ENCODE measurements around the gene PLEKHB2.
"Not testable (repeated sequence)": the region's sequence is repeated elsewhere in the genome, so short reads cannot be mapped to it uniquely, and the experiment has no call there.

Gene PLEKHB2

GRCh38 chr2:131113566-131114227 is 8.6 kb downstream of the PLEKHB2 start:
- FAIRE-seq = no peak
- DNase-seq (ENCODE audit: insufficient read length, low spot score) = no peak
- TF ChIP-seq SPI1 (IDR thresholded peaks at IDR 0.05; ENCODE audit: low read depth, low read length) (no peak), POLR2A (IDR thresholded peaks at IDR 0.05; ENCODE audit: low read depth, low read length) (no peak), POLR2AphosphoS5 (IDR thresholded peaks at IDR 0.05; ENCODE audit: low read depth, low read length) (no peak), PAX5 (IDR thresholded peaks at IDR 0.05; ENCODE audit: insufficient read depth, low read length, severe bottlenecking) (no peak)

- not testable (repeated sequence) for DNase-seq (ENCODE audit: insufficient read length, low spot score); FAIRE-seq
These were observed 9.8 kb downstream of the PLEKHB2 start for GRCh38 chr2:131114950-131115349.

- FAIRE-seq (no peak), DNase-seq (ENCODE audit: insufficient read length, low spot score) (no peak)
- no peak for TF ChIP-seq TAF1 (IDR thresholded peaks at IDR 0.05; ENCODE audit: low read depth, low read length)
- TF ChIP-seq POU2F2 (IDR thresholded peaks at IDR 0.05; ENCODE audit: low read depth, low read length) = no peak
- no peak for TF ChIP-seq SPI1 (IDR thresholded peaks at IDR 0.05; ENCODE audit: low read depth, low read length)
- TF ChIP-seq PAX5 (IDR thresholded peaks at IDR 0.05; ENCODE audit: insufficient read depth, low read length, severe bottlenecking) = no peak
These were observed 10.6 kb downstream of the PLEKHB2 start for GRCh38 chr2:131115752-131116151.

DNA sequence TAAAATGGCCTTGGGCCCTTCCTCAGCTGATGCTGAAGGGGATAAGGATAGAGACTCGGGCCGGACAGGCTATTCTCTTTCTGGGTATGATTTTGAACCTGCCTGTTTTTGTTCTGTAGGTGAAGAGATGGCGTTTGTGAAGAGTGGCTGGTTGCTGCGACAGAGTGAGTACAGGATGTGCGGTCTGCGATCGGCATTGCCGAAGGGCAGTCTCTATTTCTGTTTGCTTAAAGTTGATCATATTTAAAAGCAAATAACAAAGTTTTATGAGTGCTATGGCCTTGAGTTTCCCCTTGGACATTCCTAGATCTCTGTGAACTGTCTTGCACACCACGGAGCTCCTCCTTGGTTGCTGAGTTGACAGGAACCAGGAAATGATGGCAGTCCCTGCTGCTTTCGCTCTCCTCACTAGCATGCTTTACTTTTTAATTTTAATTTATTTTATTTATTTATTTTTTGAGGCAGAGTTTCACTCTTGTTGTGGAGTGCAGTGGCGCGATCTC is 15.7 kb downstream of the PLEKHB2 start:
- TF ChIP-seq POU2F2 (IDR thresholded peaks at IDR 0.05; ENCODE audit: low read depth, low read length) (no peak), PAX5 (IDR thresholded peaks at IDR 0.05; ENCODE audit: insufficient read depth, low read length, severe bottlenecking) (no peak), SPI1 (IDR thresholded peaks at IDR 0.05; ENCODE audit: low read depth, low read length) (no peak), POLR2A (IDR thresholded peaks at IDR 0.05; ENCODE audit: low read depth, low read length) (no peak), POLR2AphosphoS5 (IDR thresholded peaks at IDR 0.05; ENCODE audit: low read depth, low read length) (no peak)
- DNase-seq (ENCODE audit: insufficient read length, low spot score) (no peak), FAIRE-seq (no peak)

GRCh38 chr2:131121464-131121863 is 16.3 kb downstream of the PLEKHB2 start:
- DNase-seq (ENCODE audit: insufficient read length, low spot score) (no peak), FAIRE-seq (no peak)
- TF ChIP-seq SPI1 (IDR thresholded peaks at IDR 0.05; ENCODE audit: low read depth, low read length) (no peak), POLR2A (IDR thresholded peaks at IDR 0.05; ENCODE audit: low read depth, low read length) (no peak), PAX5 (IDR thresholded peaks at IDR 0.05; ENCODE audit: insufficient read depth, low read length, severe bottlenecking) (no peak), TAF1 (IDR thresholded peaks at IDR 0.05; ENCODE audit: low read depth, low read length) (no peak), POU2F2 (IDR thresholded peaks at IDR 0.05; ENCODE audit: low read depth, low read length) (no peak), POLR2AphosphoS5 (IDR thresholded peaks at IDR 0.05; ENCODE audit: low read depth, low read length) (no peak)

GRCh38 chr2:131122496-131122895 is 17.4 kb downstream of the PLEKHB2 start:
- FAIRE-seq (no peak), DNase-seq (ENCODE audit: insufficient read length, low spot score) (no peak)
- TF ChIP-seq TAF1 (IDR thresholded peaks at IDR 0.05; ENCODE audit: low read depth, low read length) (no peak), SPI1 (IDR thresholded peaks at IDR 0.05; ENCODE audit: low read depth, low read length) (no peak), POLR2AphosphoS5 (IDR thresholded peaks at IDR 0.05; ENCODE audit: low read depth, low read length) (no peak), POU2F2 (IDR thresholded peaks at IDR 0.05; ENCODE audit: low read depth, low read length) (no peak), PAX5 (IDR thresholded peaks at IDR 0.05; ENCODE audit: insufficient read depth, low read length, severe bottlenecking) (no peak)

DNA sequence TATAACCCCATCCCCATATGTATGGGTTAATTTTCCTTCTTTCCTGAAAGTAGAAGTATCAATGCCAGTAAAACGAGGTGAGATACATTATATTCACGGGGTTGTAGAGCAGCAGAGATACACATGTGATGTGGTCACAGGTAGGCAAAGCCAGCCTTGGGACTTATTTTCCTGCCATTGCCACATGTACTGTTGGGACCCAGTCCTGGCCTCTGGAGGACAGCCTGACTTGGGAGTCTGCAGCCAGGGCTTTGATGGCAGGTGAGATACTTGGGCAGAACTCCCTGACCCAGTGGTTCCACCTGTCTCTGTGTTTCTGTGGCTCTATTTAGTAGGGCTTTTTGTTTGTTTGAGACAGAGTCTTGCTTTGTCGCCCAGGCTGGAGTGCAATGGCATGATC is 18.1 kb downstream of the PLEKHB2 start:
- no peak for FAIRE-seq
- TF ChIP-seq TAF1 (IDR thresholded peaks at IDR 0.05; ENCODE audit: low read depth, low read length) (no peak), POU2F2 (IDR thresholded peaks at IDR 0.05; ENCODE audit: low read depth, low read length) (no peak), POLR2A (IDR thresholded peaks at IDR 0.05; ENCODE audit: low read depth, low read length) (no peak), SPI1 (IDR thresholded peaks at IDR 0.05; ENCODE audit: low read depth, low read length) (no peak), POLR2AphosphoS5 (IDR thresholded peaks at IDR 0.05; ENCODE audit: low read depth, low read length) (no peak), PAX5 (IDR thresholded peaks at IDR 0.05; ENCODE audit: insufficient read depth, low read length, severe bottlenecking) (no peak)
- no peak for DNase-seq (ENCODE audit: insufficient read length, low spot score)

DNA sequence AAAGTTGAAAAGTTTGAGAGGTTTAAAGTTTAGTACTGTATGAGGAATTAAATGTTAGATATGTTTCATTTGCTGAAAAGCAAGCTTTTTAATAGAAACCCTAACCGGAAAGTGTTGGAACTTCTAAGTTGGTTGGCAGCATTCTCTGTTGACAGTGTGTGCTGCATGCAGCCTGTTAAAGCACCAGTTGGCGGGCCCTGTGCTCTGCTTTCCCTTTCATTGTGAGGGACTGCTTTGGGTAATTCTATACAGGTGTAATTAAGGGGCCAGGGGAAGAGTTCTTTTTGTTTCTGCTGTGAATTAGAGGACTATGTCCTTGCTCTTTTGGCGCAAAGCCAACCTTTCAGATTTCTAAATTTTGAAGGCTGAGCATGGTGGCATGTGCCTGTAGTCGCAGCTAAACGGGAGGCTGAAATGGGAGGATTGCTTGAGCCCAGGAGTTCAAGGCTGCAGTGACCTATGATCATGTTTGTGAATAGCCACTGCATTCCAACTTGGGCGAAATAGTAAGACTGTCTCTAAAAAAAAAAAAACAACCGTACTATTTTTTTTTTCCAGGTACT is 20.1 kb downstream of the PLEKHB2 start:
- no peak for DNase-seq (ENCODE audit: insufficient read length, low spot score)
- TF ChIP-seq TAF1 (IDR thresholded peaks at IDR 0.05; ENCODE audit: low read depth, low read length) = no peak
- no peak for TF ChIP-seq POU2F2 (IDR thresholded peaks at IDR 0.05; ENCODE audit: low read depth, low read length)
- TF ChIP-seq PAX5 (IDR thresholded peaks at IDR 0.05; ENCODE audit: insufficient read depth, low read length, severe bottlenecking) = no peak
- TF ChIP-seq POLR2A (IDR thresholded peaks at IDR 0.05; ENCODE audit: low read depth, low read length) = no peak
- no peak for TF ChIP-seq POLR2AphosphoS5 (IDR thresholded peaks at IDR 0.05; ENCODE audit: low read depth, low read length)
- no peak for TF ChIP-seq SPI1 (IDR thresholded peaks at IDR 0.05; ENCODE audit: low read depth, low read length)
- FAIRE-seq = no peak

- FAIRE-seq (no peak), DNase-seq (ENCODE audit: insufficient read length, low spot score) (no peak)
- TF ChIP-seq TAF1 (IDR thresholded peaks at IDR 0.05; ENCODE audit: low read depth, low read length) (no peak), SPI1 (IDR thresholded peaks at IDR 0.05; ENCODE audit: low read depth, low read length) (no peak)
These were observed 21.3 kb downstream of the PLEKHB2 start for GRCh38 chr2:131126436-131126835.

DNA sequence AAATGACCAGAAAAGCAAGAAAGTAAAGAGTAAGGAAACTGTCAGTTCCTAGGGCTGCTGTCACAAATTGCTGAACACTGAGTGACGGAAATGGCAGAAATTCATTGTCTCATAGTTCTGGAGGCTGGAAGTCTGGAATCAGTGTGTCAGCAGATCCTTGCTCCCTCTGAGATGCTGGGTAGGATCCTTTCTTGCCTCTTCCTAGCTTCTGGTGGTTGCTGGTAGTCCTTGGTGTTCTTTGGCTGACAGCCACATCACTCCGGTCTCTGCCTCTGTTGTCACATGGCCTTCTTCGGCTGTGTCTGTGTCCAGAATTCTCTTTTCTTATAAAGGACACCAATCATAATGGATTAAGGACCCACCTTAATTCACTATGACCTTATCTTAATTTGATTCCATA is 21.9 kb downstream of the PLEKHB2 start:
- TF ChIP-seq PAX5 (IDR thresholded peaks at IDR 0.05; ENCODE audit: insufficient read depth, low read length, severe bottlenecking) (no peak), TAF1 (IDR thresholded peaks at IDR 0.05; ENCODE audit: low read depth, low read length) (no peak), POU2F2 (IDR thresholded peaks at IDR 0.05; ENCODE audit: low read depth, low read length) (no peak), SPI1 (IDR thresholded peaks at IDR 0.05; ENCODE audit: low read depth, low read length) (no peak), POLR2AphosphoS5 (IDR thresholded peaks at IDR 0.05; ENCODE audit: low read depth, low read length) (no peak), POLR2A (IDR thresholded peaks at IDR 0.05; ENCODE audit: low read depth, low read length) (no peak)
- no peak for FAIRE-seq
- no peak for DNase-seq (ENCODE audit: insufficient read length, low spot score)
